GM23248 (cell line): ENCODE measurements around the gene PDCD2L. TPM values are rescaled to one million over a fixed set of nuclear protein-coding genes. Genes with fewer than 3 reads are reported as not detected.
A peak's percentile ranks its signal among the peaks of the same experiment; 100 is the strongest.
"Not testable (repeated sequence)": the region's sequence is repeated elsewhere in the genome, so short reads cannot be mapped to it uniquely, and the experiment has no call there.

Experiments
- DNase-seq: peaks from one replicate; pipeline ENCODE4 v3.0.0-alpha.2; 2015
- H2AFZ ChIP-seq: fragments of 200-600 bp; sonication (generic); 2 replicates; pipeline ENCODE4 v1.6.1; 2016; ENCODE audit warnings: antibody characterized with exemption
- H3F3A ChIP-seq: fragments of 200-600 bp; sonication (generic); 2 replicates; pipeline ENCODE4 v1.6.1; 2016; ENCODE audit warnings: mild to moderate bottlenecking, antibody characterized with exemption, mixed run types; ENCODE audit not compliant: insufficient read depth
- H3K27ac ChIP-seq: fragments of 200-600 bp; sonication (generic); 2 replicates; pipeline ENCODE4 v1.5.1; 2016; ENCODE audit warnings: mild to moderate bottlenecking
- H3K27me3 ChIP-seq: fragments of 200-600 bp; sonication (generic); replicated peaks from 2 replicates; pipeline ENCODE4 v1.6.1; 2016; ENCODE audit warnings: mild to moderate bottlenecking; ENCODE audit not compliant: insufficient read depth
- H3K36me3 ChIP-seq: fragments of 200-600 bp; sonication (generic); 2 replicates; pipeline ENCODE4 v1.6.1; 2016; ENCODE audit warnings: low read depth, mild to moderate bottlenecking
- H3K4me1 ChIP-seq: fragments of 200-600 bp; sonication (generic); 2 replicates; pipeline ENCODE4 v1.6.1; 2016; ENCODE audit warnings: mild to moderate bottlenecking; ENCODE audit not compliant: insufficient read depth
- H3K4me2 ChIP-seq: fragments of 200-600 bp; sonication (generic); one replicate; pipeline ENCODE4 v1.6.1; 2016; ENCODE audit warnings: mild to moderate bottlenecking; ENCODE audit not compliant: unreplicated experiment
- H3K4me3 ChIP-seq: fragments of 200-600 bp; sonication (generic); 2 replicates; pipeline ENCODE4 v1.5.1; 2016; ENCODE audit warnings: mild to moderate bottlenecking
- H3K79me2 ChIP-seq: fragments of 200-600 bp; sonication (generic); 2 replicates; pipeline ENCODE4 v1.6.1; 2016; ENCODE audit warnings: mild to moderate bottlenecking; ENCODE audit not compliant: insufficient read depth
- H3K9ac ChIP-seq: fragments of 200-600 bp; sonication (generic); 2 replicates; pipeline ENCODE4 v1.6.1; 2016; ENCODE audit warnings: mild to moderate bottlenecking
- H3K9me2 ChIP-seq: fragments of 200-600 bp; sonication (generic); 2 replicates; pipeline ENCODE4 v1.6.1; 2016; ENCODE audit warnings: mixed run types, mild to moderate bottlenecking, moderate library complexity; ENCODE audit not compliant: insufficient read depth
- H3K9me3 ChIP-seq: fragments of 200-600 bp; sonication (generic); one replicate; pipeline ENCODE4 v1.6.1; 2017; ENCODE audit warnings: low read depth
- H4K20me1 ChIP-seq: fragments of 200-600 bp; sonication (generic); 2 replicates; pipeline ENCODE4 v1.6.0; 2016; ENCODE audit not compliant: insufficient read depth
- EZH2 ChIP-seq: fragments of 200-600 bp; sonication (generic); IDR thresholded peaks from 2 replicates; pipeline ENCODE4 v1.6.1; 2018; ENCODE audit warnings: antibody characterized with exemption, mild to moderate bottlenecking; ENCODE audit not compliant: insufficient read depth, poor library complexity, severe bottlenecking
- EZH2phosphoT487 ChIP-seq: fragments of 200-600 bp; sonication (generic); IDR thresholded peaks from 2 replicates; pipeline ENCODE4 v1.6.1; 2018; ENCODE audit warnings: antibody characterized with exemption, moderate library complexity, mild to moderate bottlenecking, low read depth; ENCODE audit not compliant: insufficient read depth
- WGBS, 2 experiments: methylation state at CpG; one replicate each; pipeline ENCODE4 v1.1.6; 2015 to 2017; ENCODE audit warnings: low lambda C conversion rate in 2 of 2, low coverage in 1 of 2; ENCODE audit errors: missing lambda C conversion rate in 2 of 2; 5-methylcytosine and 5-hydroxymethylcytosine counted together
- in situ Hi-C: fragments of 300-500 bp; cut with MboI; formaldehyde crosslinking; loops from 2 replicates; pipeline ENCODE4 v1.15.0; 2020
- polyA plus RNA-seq: library from polyadenylated mRNA; unstranded; fragments of >200 nt; fragmentation: Nextera tagmentation; extraction: Ambion mirVana; gene quantifications from 2 replicates; pipeline ENCODE4 v1.2.1, GENCODE V29; 2016
- total RNA-seq: library from RNA; depleted of rRNA; stranded (reverse); fragments of >200 nt; shearing (Covaris generic); gene quantifications from 2 replicates; pipeline ENCODE4 v1.2.3, GENCODE V29; 2014

PDCD2L gene
- total and polyA plus RNA-seq, 2 experiments from 2014 or later: 7.4 to 13.4 TPM

DNA sequence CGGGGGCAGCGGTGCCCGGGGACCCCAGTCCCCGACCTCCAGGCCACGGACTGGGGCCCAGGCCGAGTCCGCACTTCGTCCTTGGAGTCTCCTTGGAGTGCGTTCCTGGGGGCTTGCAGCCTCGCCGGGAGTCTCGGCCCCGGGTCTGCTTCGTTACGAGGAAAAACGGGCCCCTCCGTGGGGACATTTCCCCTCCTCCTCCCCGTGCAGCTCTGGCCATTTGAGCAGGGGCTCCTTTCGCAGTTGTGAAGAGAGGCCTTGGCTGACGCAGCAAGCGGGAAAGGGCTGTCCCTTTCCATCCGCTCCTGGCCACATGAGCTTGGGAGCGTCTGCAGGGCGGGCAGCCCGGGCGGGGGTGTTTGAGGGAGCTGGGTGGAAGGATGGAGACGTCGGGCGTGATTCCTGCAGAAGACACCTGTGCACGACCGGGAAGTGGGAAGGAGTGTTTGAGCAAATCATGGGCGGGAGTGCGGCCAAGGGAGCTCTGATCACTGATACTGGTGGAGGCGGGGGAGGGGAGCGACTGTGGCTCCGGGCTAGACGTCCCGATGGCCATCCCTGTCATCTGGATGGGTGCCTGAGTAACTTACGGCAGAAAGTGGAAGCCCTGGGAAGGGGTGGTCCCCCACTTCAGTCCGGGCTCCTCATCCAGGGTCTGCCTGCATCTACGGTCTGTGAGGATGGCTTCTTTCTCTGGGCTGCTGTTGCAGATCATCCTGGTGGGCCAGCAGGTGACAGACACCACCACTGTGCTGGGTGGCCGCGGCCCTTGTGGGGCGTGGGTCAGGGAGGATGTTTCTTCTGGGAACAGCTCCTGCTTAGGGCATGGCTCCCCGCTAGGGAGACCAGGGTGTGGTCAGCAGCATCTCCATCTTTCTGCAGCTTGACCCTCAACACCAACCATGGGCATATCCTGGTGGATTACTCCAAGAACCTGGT, 38.5 kb upstream of the PDCD2L start:
- no peaks in the 10 kb centered on the region for H3F3A ChIP-seq
- H3K9me2 ChIP-seq: no peaks in the 10 kb centered on the region
- H3K36me3 ChIP-seq: peaks cover 33% of the 10 kb centered on the region
- peak overlapping the region; percentile 36 for H3K27ac ChIP-seq
- H3K79me2 ChIP-seq: peaks cover 56% of the 10 kb centered on the region
- no peaks in the 10 kb centered on the region for H3K27me3 ChIP-seq
- peaks cover 12% of the 10 kb centered on the region; the same call in 1 of the 2 replicates for H3K4me1 ChIP-seq
- no peak for TF ChIP-seq EZH2
- TF ChIP-seq EZH2phosphoT487: no peak
- H3K9me3 ChIP-seq: no peaks in the 10 kb centered on the region
- 2 to 4% methylated on average over 28 to 41 of the region's 45 CpGs for WGBS, 2 experiments
- H3K4me2 ChIP-seq: peak overlapping the region; percentile 77
- peak; percentile 72 for DNase-seq
- H2AFZ ChIP-seq: peak overlapping the region; percentile 82
- H3K9ac ChIP-seq: peak overlapping the region; percentile 88
- in situ Hi-C loops: no loop called here
- H3K4me3 ChIP-seq: peak overlapping the region; percentile 96
- H4K20me1 ChIP-seq: peaks cover 4% of the 10 kb centered on the region; the same call in 1 of the 2 replicates

DNA sequence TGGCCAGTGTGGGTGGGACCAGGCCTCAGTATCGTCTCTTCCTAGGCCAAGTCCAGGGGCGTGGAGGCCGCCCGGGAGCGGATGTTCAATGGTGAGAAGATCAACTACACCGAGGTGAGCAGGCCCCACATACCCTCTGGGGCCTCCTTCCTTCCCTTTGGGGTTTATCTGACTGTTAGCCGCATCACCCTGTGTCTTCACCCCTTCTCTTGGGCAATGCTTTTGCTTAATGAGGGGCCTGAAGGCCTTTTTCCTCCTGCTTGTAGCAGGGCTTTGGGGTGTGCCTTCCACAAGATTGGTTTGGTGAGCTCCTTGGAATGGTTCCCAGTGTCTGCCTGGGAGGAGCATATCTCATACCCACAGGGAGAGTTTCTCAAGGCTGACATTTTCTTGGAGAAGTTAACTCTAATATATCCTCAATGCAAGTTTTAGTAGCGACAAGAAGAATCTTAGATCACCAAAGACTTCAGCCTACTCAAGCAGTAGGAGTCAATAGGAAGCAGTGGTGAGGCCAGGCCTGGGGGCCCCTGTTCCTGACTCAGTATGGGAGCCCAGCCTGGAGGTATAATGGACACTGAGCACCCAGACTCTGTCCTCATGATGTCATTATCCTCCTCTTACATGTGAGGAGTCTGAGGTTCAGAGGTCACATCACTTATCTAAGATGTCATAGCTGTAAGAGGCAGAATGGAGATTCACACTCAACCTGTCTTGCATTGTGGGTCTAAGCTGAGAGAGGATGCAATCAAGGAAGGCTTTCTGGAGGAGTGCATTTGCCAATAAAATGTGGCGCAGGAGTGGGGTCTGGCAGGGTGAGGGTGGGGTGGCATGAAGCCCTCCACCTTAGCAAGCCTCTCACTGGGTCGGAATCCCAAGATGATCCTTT, 37.2 kb upstream of the PDCD2L start:
- H3K9me3 ChIP-seq: no peaks in the 10 kb centered on the region
- no peaks in the 10 kb centered on the region for H3K27me3 ChIP-seq
- no peak overlapping the region for H2AFZ ChIP-seq
- TF ChIP-seq EZH2: no peak
- TF ChIP-seq EZH2phosphoT487: no peak
- WGBS, 2 experiments: 88 to 95% methylated on average over 10 of the region's 10 CpGs
- DNase-seq: peak; percentile 73
- H4K20me1 ChIP-seq: peaks cover 13% of the 10 kb centered on the region; the same call in 1 of the 2 replicates
- peaks cover 12% of the 10 kb centered on the region; the same call in 1 of the 2 replicates for H3K4me1 ChIP-seq
- H3K9me2 ChIP-seq: no peaks in the 10 kb centered on the region
- in situ Hi-C loops: no loop called here
- H3K36me3 ChIP-seq: peaks cover 38% of the 10 kb centered on the region
- H3K4me2 ChIP-seq: peak overlapping the region; percentile 77
- no peak overlapping the region for H3K27ac ChIP-seq
- peak overlapping the region; percentile 88; the same call in 1 of the 2 replicates for H3K9ac ChIP-seq
- H3F3A ChIP-seq: no peaks in the 10 kb centered on the region
- peaks cover 69% of the 10 kb centered on the region for H3K79me2 ChIP-seq
- peak overlapping the region; percentile 96 for H3K4me3 ChIP-seq

DNA sequence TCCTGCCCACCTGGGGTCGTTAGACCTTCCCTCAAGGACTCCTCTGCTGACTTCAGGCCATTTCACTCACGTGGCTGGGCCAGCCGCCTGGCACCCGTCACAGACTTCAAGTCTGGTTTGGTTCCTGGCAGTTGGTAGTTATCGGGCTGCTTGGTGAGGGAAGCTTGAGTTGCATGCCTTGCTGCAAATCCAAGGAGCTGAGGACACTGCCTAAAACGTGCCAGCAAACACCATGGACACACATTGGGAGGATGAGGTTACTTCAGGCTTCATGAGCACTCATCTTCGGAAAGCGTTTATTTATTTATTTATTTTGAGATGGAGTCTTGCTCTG, 36.6 kb upstream of the PDCD2L start:
- no peaks in the 10 kb centered on the region for H3K27me3 ChIP-seq
- no peak overlapping the region for H3K9ac ChIP-seq
- DNase-seq: no peak
- peaks cover 75% of the 10 kb centered on the region for H3K79me2 ChIP-seq
- 89 to 93% methylated on average over 8 of the region's 8 CpGs for WGBS, 2 experiments
- no peak overlapping the region for H3K4me3 ChIP-seq
- no peaks in the 10 kb centered on the region for H3F3A ChIP-seq
- no peaks in the 10 kb centered on the region for H3K9me3 ChIP-seq
- peaks cover 13% of the 10 kb centered on the region; the same call in 1 of the 2 replicates for H4K20me1 ChIP-seq
- no peaks in the 10 kb centered on the region for H3K9me2 ChIP-seq
- no peak overlapping the region for H3K27ac ChIP-seq
- no peak overlapping the region for H3K4me2 ChIP-seq
- H3K36me3 ChIP-seq: peaks cover 38% of the 10 kb centered on the region
- in situ Hi-C loops: no loop called here
- peaks cover 12% of the 10 kb centered on the region; the same call in 1 of the 2 replicates for H3K4me1 ChIP-seq
- TF ChIP-seq EZH2phosphoT487 (no peak), EZH2 (no peak)
- H2AFZ ChIP-seq: no peak overlapping the region

DNA sequence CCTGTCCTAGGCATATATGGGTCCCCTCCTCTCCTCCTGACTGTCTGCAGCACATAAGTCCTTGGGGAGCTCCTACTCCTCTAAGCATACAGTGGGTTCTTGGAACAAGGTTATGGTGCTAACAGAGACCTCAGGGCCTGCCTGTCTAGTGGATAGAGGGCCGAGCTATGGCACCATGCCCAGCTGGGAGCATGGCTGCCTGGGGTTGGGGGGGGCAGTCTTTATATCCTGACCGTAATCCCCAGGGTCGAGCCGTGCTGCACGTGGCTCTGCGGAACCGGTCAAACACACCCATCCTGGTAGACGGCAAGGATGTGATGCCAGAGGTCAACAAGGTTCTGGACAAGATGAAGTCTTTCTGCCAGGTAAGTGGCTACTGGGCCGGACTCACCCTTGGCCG, 35.9 kb upstream of the PDCD2L start:
- in situ Hi-C loops: no loop called here
- Histone ChIP-seq H3K79me2 (peaks cover 82% of the 10 kb centered on the region), H3F3A (no peaks in the 10 kb centered on the region), H2AFZ (no peak overlapping the region), H4K20me1 (peaks cover 13% of the 10 kb centered on the region; the same call in 1 of the 2 replicates), H3K4me3 (no peak overlapping the region), H3K27me3 (no peaks in the 10 kb centered on the region), H3K9ac (no peak overlapping the region), H3K4me1 (peaks cover 12% of the 10 kb centered on the region; the same call in 1 of the 2 replicates), H3K36me3 (peaks cover 38% of the 10 kb centered on the region), H3K4me2 (no peak overlapping the region), H3K27ac (no peak overlapping the region), H3K9me3 (no peaks in the 10 kb centered on the region), H3K9me2 (no peaks in the 10 kb centered on the region)
- DNase-seq: no peak
- WGBS, 2 experiments: 91 to 93% methylated on average over 10 of the region's 10 CpGs
- TF ChIP-seq EZH2: no peak
- no peak for TF ChIP-seq EZH2phosphoT487

DNA sequence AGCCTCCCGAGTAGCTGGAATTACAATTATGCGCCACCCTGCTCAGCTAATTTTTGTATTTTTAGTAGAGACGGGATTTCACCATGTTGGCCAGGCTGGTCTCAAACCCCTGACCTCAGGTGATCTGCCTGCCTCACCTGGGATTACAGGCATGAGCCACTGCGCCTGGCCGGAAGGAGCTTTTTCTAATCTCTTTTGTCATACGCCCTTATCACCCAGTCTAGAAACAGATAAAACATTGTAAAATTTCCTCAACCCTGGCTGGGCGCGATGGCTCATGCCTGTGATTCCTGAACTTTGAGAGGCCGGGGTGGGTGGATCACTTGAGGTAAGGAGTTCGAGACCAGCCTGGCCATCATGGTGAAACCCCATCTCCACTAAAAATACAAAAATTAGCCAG, 35.0 kb upstream of the PDCD2L start:
- peaks cover 40% of the 10 kb centered on the region for H3K36me3 ChIP-seq

More for the DNA sequence above, 35.0 kb upstream of the PDCD2L start:
- H3K27me3 ChIP-seq, H3K9me3 ChIP-seq, H3K4me3 ChIP-seq, H3K9ac ChIP-seq, H3K4me2 ChIP-seq, H3F3A ChIP-seq, H3K9me2 ChIP-seq, DNase-seq, in situ Hi-C loops, H3K27ac ChIP-seq, H2AFZ ChIP-seq: not testable (repeated sequence)
- H4K20me1 ChIP-seq: peaks cover 13% of the 10 kb centered on the region; the same call in 1 of the 2 replicates
- WGBS, 2 experiments: 98 to 100% methylated on average over 10 of the region's 10 CpGs
- peaks cover 12% of the 10 kb centered on the region; the same call in 1 of the 2 replicates for H3K4me1 ChIP-seq
- peaks cover 89% of the 10 kb centered on the region for H3K79me2 ChIP-seq
